Measurements from ENCODE around the gene STK32B. TPM values are rescaled to one million over a fixed set of nuclear protein-coding genes. Genes with fewer than 3 reads are reported as not detected.

Gene STK32B
- total and polyA plus RNA-seq, 2 of the 8 experiments (the other 6 are each of a cell fraction or from before 2014, with no cell fraction given) = 2.3 to 2.5 TPM

DNA sequence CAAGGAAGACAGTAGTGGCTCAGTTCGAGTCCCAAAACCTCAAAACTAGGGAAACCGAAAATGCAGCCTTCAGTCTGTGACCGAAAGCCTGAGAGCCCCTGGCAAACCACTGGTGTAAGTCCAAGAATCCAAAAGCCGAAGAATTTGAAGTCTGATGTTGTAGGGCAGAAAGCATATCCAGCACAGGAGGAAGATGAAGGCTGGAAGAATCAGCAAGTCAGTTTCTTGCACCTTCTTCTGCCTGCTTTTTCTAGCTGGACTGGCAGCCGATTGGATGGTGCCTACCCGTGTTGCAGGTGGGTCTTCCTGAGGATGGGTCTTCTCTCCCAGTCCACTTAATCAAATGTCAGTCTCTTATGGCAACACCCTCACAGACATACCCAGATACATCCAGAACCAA lies 95.0 kb downstream of the STK32B start:
- no peak overlapping the region for H3K9ac ChIP-seq (replicated peaks in 1 of 4; ENCODE audit: extremely low read depth in 1 of 4, low read depth in 3 of 4, low read length in 3 of 4)
- H2BK20ac ChIP-seq (ENCODE audit: low read length) = no peak overlapping the region
- no peaks in the 10 kb centered on the region for H3K23me2 ChIP-seq (ENCODE audit: low read depth, low read length)
- H3K79me2 ChIP-seq (ENCODE audit: control insufficient read depth in 1 of 2, insufficient read depth in 2 of 2, low read length in 2 of 2) = no peaks in the 10 kb centered on the region
- no peak overlapping the region for H4K91ac ChIP-seq (replicated peaks; ENCODE audit: insufficient read length, low read length)
- FAIRE-seq (no peak), DNase-seq (ENCODE audit: low read depth in 1 of 2, low spot score in 2 of 2) (no peak)
- H3K4me2 ChIP-seq (ENCODE audit: insufficient read depth in 1 of 2, low read depth in 2 of 2, low read length in 2 of 2) = no peak overlapping the region
- H3K36me3 ChIP-seq (ENCODE audit: control insufficient read depth in 2 of 4, insufficient read depth in 4 of 4, low read length in 3 of 4) = no peaks in the 10 kb centered on the region
- H2BK5ac ChIP-seq (ENCODE audit: low read depth, low read length) = no peak overlapping the region
- H3K4ac ChIP-seq (replicated peaks; ENCODE audit: insufficient read length, low read depth, low read length) = no peak overlapping the region
- no peaks in the 10 kb centered on the region for H3K4me1 ChIP-seq (replicated peaks in 1 of 4; ENCODE audit: control insufficient read depth in 3 of 4, insufficient read depth in 4 of 4, low read length in 3 of 4)
- H2BK120ac ChIP-seq (replicated peaks; ENCODE audit: low read depth, low read length) = no peak overlapping the region
- ChIA-PET CTCF (ENCODE audit: partially characterized antibody) (no interaction called here), POLR2A (ENCODE audit: partially characterized antibody) (no interaction called here)
- H3K56ac ChIP-seq (replicated peaks; ENCODE audit: insufficient read length, low read depth, low read length) = no peak overlapping the region
- no peak overlapping the region for H2BK15ac ChIP-seq (ENCODE audit: low read length)
- H3K27ac ChIP-seq (ENCODE audit: low read depth, low read length) = no peak overlapping the region
- no peak overlapping the region for H2BK12ac ChIP-seq (ENCODE audit: low read depth, low read length)
- H3K9me3 ChIP-seq (ENCODE audit: insufficient read depth in 2 of 2, low read depth in 1 of 2, low read length in 1 of 2) = no peaks in the 10 kb centered on the region
- H3K4me3 ChIP-seq (ENCODE audit: extremely low read depth in 1 of 4, insufficient read depth in 2 of 4, low read depth in 3 of 4, low read length in 4 of 4) = no peak overlapping the region
- H4K8ac ChIP-seq (ENCODE audit: extremely low read depth, insufficient read depth, low read length) = no peak overlapping the region
- H3K14ac ChIP-seq (ENCODE audit: insufficient read length) = no peak overlapping the region
- H4K5ac ChIP-seq (ENCODE audit: insufficient read length, low read depth, low read length) = no peak overlapping the region
- H2AK5ac ChIP-seq (ENCODE audit: low read depth, low read length) = no peak overlapping the region
- no peaks in the 10 kb centered on the region for H3K79me1 ChIP-seq (ENCODE audit: low read depth, low read length)
- H3K23ac ChIP-seq (ENCODE audit: insufficient read length) = no peak overlapping the region
- H3K27me3 ChIP-seq (replicated peaks in 1 of 4; ENCODE audit: control insufficient read depth in 3 of 4, extremely low read depth in 1 of 4, insufficient read depth in 3 of 4, low read length in 3 of 4) = no peaks in the 10 kb centered on the region
- H4K20me1 ChIP-seq (replicated peaks in 1 of 2; ENCODE audit: control insufficient read depth in 1 of 2, insufficient read depth in 2 of 2, low read length in 2 of 2) = no peaks in the 10 kb centered on the region
- H2AFZ ChIP-seq (ENCODE audit: low read length) = no peak overlapping the region
- WGBS, 2 experiments (ENCODE audit: extremely low coverage in 1 of 2, insufficient coverage in 1 of 2, insufficient read length in 1 of 2, insufficient replicate concordance in 2 of 2, low coverage in 1 of 2, low lambda C conversion rate in 2 of 2, missing lambda C conversion rate in 1 of 2) = 91% methylated on average over 6 of the region's 6 CpGs; no CpG with 5 or more reads in 1 of the 2 experiments
- H3K18ac ChIP-seq (ENCODE audit: extremely low read depth, low read length) = no peak overlapping the region
- TF ChIP-seq SIRT6 (IDR thresholded peaks at IDR 0.05; ENCODE audit: low read length) (no peak), GABPA (IDR thresholded peaks at IDR 0.05; ENCODE audit: borderline replicate concordance, insufficient read depth, low read length) (no peak), CHD1 (IDR thresholded peaks at IDR 0.05; ENCODE audit: low read depth, low read length) (no peak), KDM1A (IDR thresholded peaks at IDR 0.05; ENCODE audit: borderline replicate concordance, low read length) (no peak), SP1 (IDR thresholded peaks at IDR 0.05; ENCODE audit: low read depth, low read length) (no peak), GTF2F1 (IDR thresholded peaks at IDR 0.05; ENCODE audit: borderline replicate concordance, low read depth, low read length) (no peak), RXRA (IDR thresholded peaks at IDR 0.05; ENCODE audit: insufficient read depth, low read depth, low read length) (no peak), JUND (IDR thresholded peaks at IDR 0.05; ENCODE audit: low read length) (no peak), EZH2 (IDR thresholded peaks at IDR 0.05; ENCODE audit: low read depth, low read length, severe bottlenecking) (no peak), KDM5A (IDR thresholded peaks at IDR 0.05; ENCODE audit: low read length) (no peak)
- TF ChIP-seq, protein P1, sequence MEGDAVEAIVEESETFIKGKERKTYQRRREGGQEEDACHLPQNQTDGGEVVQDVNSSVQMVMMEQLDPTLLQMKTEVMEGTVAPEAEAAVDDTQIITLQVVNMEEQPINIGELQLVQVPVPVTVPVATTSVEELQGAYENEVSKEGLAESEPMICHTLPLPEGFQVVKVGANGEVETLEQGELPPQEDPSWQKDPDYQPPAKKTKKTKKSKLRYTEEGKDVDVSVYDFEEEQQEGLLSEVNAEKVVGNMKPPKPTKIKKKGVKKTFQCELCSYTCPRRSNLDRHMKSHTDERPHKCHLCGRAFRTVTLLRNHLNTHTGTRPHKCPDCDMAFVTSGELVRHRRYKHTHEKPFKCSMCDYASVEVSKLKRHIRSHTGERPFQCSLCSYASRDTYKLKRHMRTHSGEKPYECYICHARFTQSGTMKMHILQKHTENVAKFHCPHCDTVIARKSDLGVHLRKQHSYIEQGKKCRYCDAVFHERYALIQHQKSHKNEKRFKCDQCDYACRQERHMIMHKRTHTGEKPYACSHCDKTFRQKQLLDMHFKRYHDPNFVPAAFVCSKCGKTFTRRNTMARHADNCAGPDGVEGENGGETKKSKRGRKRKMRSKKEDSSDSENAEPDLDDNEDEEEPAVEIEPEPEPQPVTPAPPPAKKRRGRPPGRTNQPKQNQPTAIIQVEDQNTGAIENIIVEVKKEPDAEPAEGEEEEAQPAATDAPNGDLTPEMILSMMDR (IDR thresholded peaks at IDR 0.05; ENCODE audit: control extremely low read depth in 1 of 3, insufficient read depth in 1 of 3, low read depth in 1 of 3, low read length in 3 of 3) = no peak
- TF ChIP-seq, protein P2, sequence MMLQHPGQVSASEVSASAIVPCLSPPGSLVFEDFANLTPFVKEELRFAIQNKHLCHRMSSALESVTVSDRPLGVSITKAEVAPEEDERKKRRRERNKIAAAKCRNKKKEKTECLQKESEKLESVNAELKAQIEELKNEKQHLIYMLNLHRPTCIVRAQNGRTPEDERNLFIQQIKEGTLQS (IDR thresholded peaks at IDR 0.05; ENCODE audit: insufficient read depth, low read depth, low read length) = no peak

All from H1 (cell line).